Diencephalon (tissue), 1 donor: Measurements from ENCODE around the gene CD58. TPM values are rescaled to one million over a fixed set of nuclear protein-coding genes. Genes with fewer than 3 reads are reported as not detected.

Experiments
- small RNA-seq: library from RNA; depleted of rRNA; stranded (forward); fragments of <200 nt; gene quantifications from one replicate; pipeline ENCODE3, GENCODE V24; 2014
- total RNA-seq: library from RNA; depleted of rRNA; stranded (reverse); fragments of >200 nt; gene quantifications from one replicate; pipeline ENCODE4 v1.2.3, GENCODE V29; 2014

CD58 gene, protein sequence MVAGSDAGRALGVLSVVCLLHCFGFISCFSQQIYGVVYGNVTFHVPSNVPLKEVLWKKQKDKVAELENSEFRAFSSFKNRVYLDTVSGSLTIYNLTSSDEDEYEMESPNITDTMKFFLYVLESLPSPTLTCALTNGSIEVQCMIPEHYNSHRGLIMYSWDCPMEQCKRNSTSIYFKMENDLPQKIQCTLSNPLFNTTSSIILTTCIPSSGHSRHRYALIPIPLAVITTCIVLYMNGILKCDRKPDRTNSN
- 12.9 TPM for total RNA-seq

GRCh38 chr1:116570358-116571214 lies at the start of gene CD58:
Gene CD58 (minus strand): TSS chr1:116571026. CDS start chr1:116570972, 54 bp downstream.

Small RNA genes within 50 kb of the gene (small RNA-seq; reads per million reads assigned to genes)
- gene MIR548AC: not detected

Other genes with a start within 250 kb of the CD58 start
- 125 TPM for gene ATP1A1, start 197.8 kb downstream of the CD58 start, total RNA-seq
- gene IGSF3, start 96.7 kb upstream of the CD58 start, total RNA-seq: 98.0 TPM
- gene CD2, start 183.4 kb upstream of the CD58 start, total RNA-seq: not detected